HCT116 (cell line): ENCODE results near the gene NLRP4. TPM values are rescaled to one million over a fixed set of nuclear protein-coding genes. Genes with fewer than 3 reads are reported as not detected.

Source experiments
- ATAC-seq: fragments of 200-7000 bp; cut with Tn5 transposase; 2 replicates; pipeline ENCODE4 v1.9.1; 2020; ENCODE audit warnings: mild to moderate bottlenecking, moderate library complexity
- BruUV-seq: library from RNA; stranded (reverse); fragments of 400-500 nt; replicated peaks from 2 replicates; lab custom pipeline; 2021; lab: Mats Ljungman, UMichigan
- CTCF ChIA-PET: fragments of 300-600 bp; sonication (Branson Sonifier 250); formaldehyde crosslinking; loops from one replicate; lab custom pipeline; 2021; ENCODE audit warnings: antibody characterized with exemption; lab: Charles Lee
- POLR2A ChIA-PET: fragments of 300-600, 350-600 bp; sonication (Branson Sonifier 250); formaldehyde crosslinking; loops from one replicate; lab custom pipeline; 2021; ENCODE audit warnings: antibody characterized with exemption; lab: Charles Lee
- RAD21 ChIA-PET, 2 experiments: fragments of 300-600 bp; sonication (Branson Sonifier 250); formaldehyde crosslinking; loops; one replicate each; lab custom pipeline; 2023; ENCODE audit warnings: low total read pairs in 2 of 2; ENCODE audit not compliant: uncharacterized antibody in 2 of 2, unreplicated experiment in 2 of 2, low non-redundant PET in 1 of 2; lab: Charles Lee
- DNase-seq: peaks from one replicate; pipeline ENCODE4 v3.0.0-alpha.2; 2010; ENCODE audit warnings: low read depth, low spot score
- H2AFZ ChIP-seq: fragments of 200-600 bp; shearing (Covaris generic), sonication (generic); 2 replicates; pipeline ENCODE4 v1.6.1; 2017; ENCODE audit warnings: low read depth, mixed run types, mixed read lengths, antibody characterized with exemption, low read length; ENCODE audit not compliant: poor library complexity, severe bottlenecking
- H3K27ac ChIP-seq: 2 replicates; pipeline ENCODE4 v1.5.1; 2012; ENCODE audit warnings: low read depth, low read length
- H3K27me3 ChIP-seq: fragments of 200-600 bp; sonication (generic); 2 replicates; pipeline ENCODE4 v1.6.1; 2016; ENCODE audit warnings: mixed run types, low read length, mixed read lengths; ENCODE audit not compliant: insufficient read depth
- H3K36me3 ChIP-seq, 2 experiments: fragments of 200-500 bp in 1 of 2; fragments of 200-600 bp in 1 of 2; sonication (Bioruptor generic) in 1 of 2; sonication (generic) in 1 of 2; 2 replicates each; pipeline versions ENCODE4 v1.5.1 to v1.6.1; 2014 to 2016; ENCODE audit warnings: low read length in 2 of 2, inconsistent platforms in 1 of 2, mixed read lengths in 1 of 2, mixed run types in 1 of 2; ENCODE audit not compliant: insufficient read depth in 2 of 2, control insufficient read depth in 1 of 2
- H3K4me1 ChIP-seq, 2 experiments: fragments of 200-600 bp in 1 of 2; sonication (generic) in 1 of 2; 2 replicates each; pipeline versions ENCODE4 v1.5.1 to v1.6.1; 2012 to 2017; ENCODE audit warnings: low read length in 2 of 2, inconsistent platforms in 1 of 2, mild to moderate bottlenecking in 1 of 2, mixed read lengths in 1 of 2, mixed run types in 1 of 2, moderate library complexity in 1 of 2; ENCODE audit not compliant: insufficient read depth in 2 of 2, control insufficient read depth in 1 of 2
- H3K4me2 ChIP-seq: fragments of 200-600 bp; sonication (generic); 2 replicates; pipeline ENCODE4 v1.6.1; 2017; ENCODE audit warnings: mixed run types, low read length, mixed read lengths
- H3K4me3 ChIP-seq, 2 experiments: fragments of 200-600 bp in 1 of 2; sonication (generic) in 1 of 2; replicated peaks in 1 of 2; 2 replicates each; pipeline ENCODE4 v1.5.1; 2011 to 2016; ENCODE audit warnings: low read length in 2 of 2, control low read depth in 1 of 2, low read depth in 1 of 2, mild to moderate bottlenecking in 1 of 2, mixed read lengths in 1 of 2, mixed run types in 1 of 2
- H3K79me2 ChIP-seq: fragments of 200-600 bp; sonication (generic); 2 replicates; pipeline ENCODE4 v1.6.1; 2017; ENCODE audit warnings: mild to moderate bottlenecking, mixed run types, low read length, moderate library complexity, mixed read lengths; ENCODE audit not compliant: insufficient read depth
- H3K9ac ChIP-seq: fragments of 200-600 bp; sonication (generic); 2 replicates; pipeline ENCODE4 v1.6.1; 2016; ENCODE audit warnings: low read length, mixed read lengths
- H3K9me2 ChIP-seq: fragments of 200-600 bp; sonication (generic), shearing (Covaris generic); 2 replicates; pipeline ENCODE4 v1.6.1; 2017; ENCODE audit warnings: mixed run types, mild to moderate bottlenecking, moderate library complexity; ENCODE audit not compliant: insufficient read depth
- H3K9me3 ChIP-seq, 2 experiments: fragments of 200-500 bp in 1 of 2; fragments of 200-600 bp in 1 of 2; sonication (Bioruptor generic) in 1 of 2; sonication (generic) in 1 of 2; 2 replicates each; pipeline ENCODE4 v1.6.1; 2014 to 2017; ENCODE audit warnings: low read length in 2 of 2, mixed read lengths in 2 of 2, inconsistent platforms in 1 of 2, low read depth in 1 of 2, mild to moderate bottlenecking in 1 of 2, mixed run types in 1 of 2, moderate library complexity in 1 of 2; ENCODE audit not compliant: control insufficient read depth in 1 of 2, insufficient read depth in 1 of 2
- H4K20me1 ChIP-seq: fragments of 200-600 bp; sonication (generic), shearing (Covaris generic); 2 replicates; pipeline ENCODE4 v1.6.1; 2017; ENCODE audit warnings: mixed run types, mild to moderate bottlenecking, moderate library complexity; ENCODE audit not compliant: insufficient read depth
- CBX3 ChIP-seq: IDR thresholded peaks from 2 replicates; pipeline ENCODE4 v1.6.1; 2012; ENCODE audit warnings: low read depth
- CEBPB ChIP-seq: IDR thresholded peaks from 2 replicates; pipeline ENCODE4 v1.6.1; 2012; ENCODE audit warnings: low read depth
- ELF1 ChIP-seq: IDR thresholded peaks from 2 replicates; pipeline ENCODE4 v1.6.1; 2012; ENCODE audit warnings: low read depth, borderline replicate concordance
- EZH2 ChIP-seq: fragments of 200-600 bp; sonication (generic); IDR thresholded peaks from 2 replicates; pipeline ENCODE4 v1.6.1; 2017; ENCODE audit warnings: antibody characterized with exemption, mixed run types
- EZH2phosphoT487 ChIP-seq: fragments of 200-600 bp; IDR thresholded peaks from 2 replicates; pipeline ENCODE4 v1.6.1; 2018; ENCODE audit warnings: antibody characterized with exemption, borderline replicate concordance
- JUND ChIP-seq: IDR thresholded peaks from 2 replicates; pipeline ENCODE4 v1.6.1; 2012
- POLR2A ChIP-seq: IDR thresholded peaks from 2 replicates; pipeline ENCODE4 v1.7.0; 2011; ENCODE audit warnings: borderline replicate concordance; ENCODE audit not compliant: insufficient read depth, insufficient read length; ENCODE audit errors: extremely low read depth
- POLR2AphosphoS5 ChIP-seq: IDR thresholded peaks from 2 replicates; pipeline ENCODE4 v1.6.1; 2011; ENCODE audit warnings: mild to moderate bottlenecking, low read depth, low read length, moderate library complexity
- SP1 ChIP-seq: IDR thresholded peaks from 2 replicates; pipeline ENCODE4 v1.6.1; 2012; ENCODE audit warnings: low read depth
- SRF ChIP-seq: IDR thresholded peaks from 2 replicates; pipeline ENCODE4 v1.6.1; 2012; ENCODE audit warnings: low read depth
- TCF7L2 ChIP-seq: IDR thresholded peaks from 2 replicates; pipeline ENCODE4 v1.7.0; 2011; ENCODE audit warnings: borderline replicate concordance, inconsistent platforms; ENCODE audit not compliant: insufficient read depth, insufficient read length; ENCODE audit errors: extremely low read depth
- ZFX ChIP-seq: fragments of 450-650 bp; IDR thresholded peaks from 2 replicates; pipeline ENCODE4 v1.6.1; 2017
- ZNF274 ChIP-seq: fragments of 200-500 bp; sonication (Bioruptor generic); IDR thresholded peaks from 2 replicates; pipeline ENCODE4 v1.6.1; 2014; ENCODE audit warnings: mild to moderate bottlenecking, low read depth, low read length, inconsistent platforms
- intact Hi-C: fragments of 100-400 bp; cut with micrococcal nuclease; formaldehyde crosslinking; loops from 2 replicates; pipeline ENCODE4 v1.10.0; 2022
- total RNA-seq: library from RNA; stranded (reverse); gene quantifications from one replicate; pipeline ENCODE4 v1.2.1, GENCODE V29; 2021; ENCODE audit not compliant: unreplicated experiment
- TF ChIP-seq, protein P1 (sequence below): IDR thresholded peaks from 2 replicates; pipeline ENCODE4 v1.6.1; 2012
- TF ChIP-seq, protein P2 (sequence below), 3 experiments: fragments of 200-600 bp in 1 of 3; sonication (generic) in 1 of 3; IDR thresholded peaks in 2 of 3; conservative IDR thresholded peaks in 1 of 3; 2 replicates each; pipeline ENCODE4 v1.5.1; 2012 to 2017; ENCODE audit warnings: low read depth in 2 of 3, low read length in 2 of 3, antibody characterized with exemption in 1 of 3, borderline replicate concordance in 1 of 3, control low read depth in 1 of 3, mild to moderate bottlenecking in 1 of 3, mixed read lengths in 1 of 3, mixed run types in 1 of 3, moderate library complexity in 1 of 3; ENCODE audit not compliant: insufficient read depth in 1 of 3
- TF ChIP-seq, protein P3 (sequence below): IDR thresholded peaks from 2 replicates; pipeline ENCODE4 v1.6.1; 2012
- TF ChIP-seq, protein P4 (sequence below): IDR thresholded peaks from 2 replicates; pipeline ENCODE4 v1.6.1; 2012; ENCODE audit warnings: low read depth

Gene NLRP4
- total RNA-seq, 1 experiment from 2014 or later, result 0.52 TPM

DNA sequence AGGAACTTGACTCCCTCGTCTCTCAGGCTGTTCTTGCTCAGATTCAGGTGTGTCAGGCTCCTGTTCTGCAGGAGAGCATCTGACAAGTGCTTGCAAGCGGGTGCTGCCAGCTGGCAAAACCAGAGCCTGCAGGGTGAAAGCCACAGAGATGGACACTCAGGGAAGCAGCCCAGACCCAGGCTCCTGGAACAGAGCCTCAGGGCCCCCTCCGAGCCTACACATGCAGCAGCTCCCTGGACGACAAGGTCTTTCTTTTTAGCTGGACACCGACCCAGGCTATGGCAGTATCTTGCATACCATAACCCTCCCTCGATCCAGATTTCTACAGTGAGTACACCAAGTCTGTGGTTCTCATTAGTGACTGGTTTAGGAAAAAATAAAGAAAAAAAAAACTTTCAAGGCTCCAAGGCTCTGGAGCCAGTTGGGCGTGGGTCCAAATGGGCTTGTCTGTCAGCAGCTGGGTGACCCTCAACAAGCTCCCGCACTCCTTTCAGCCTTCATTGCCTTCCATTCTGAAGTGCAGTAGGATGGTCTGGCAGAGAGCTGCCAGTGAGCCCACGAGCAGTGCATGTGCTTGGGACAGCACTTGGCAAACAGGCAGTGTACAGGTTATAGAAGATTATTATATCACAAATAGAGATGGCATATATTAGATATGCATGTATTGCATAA is 65.9 kb downstream of the NLRP4 start:
- intact Hi-C loops, result no loop called here
- peaks cover 22% of the 10 kb centered on the region for H3K27me3 ChIP-seq
- no peaks in the 10 kb centered on the region for H3K9me3 ChIP-seq
- H3K36me3 ChIP-seq, result no peaks in the 10 kb centered on the region
- CTCF ChIA-PET, result no interaction called here
- no peak overlapping the region for H3K4me3 ChIP-seq
- POLR2A ChIA-PET, result no interaction called here
- H4K20me1 ChIP-seq, result no peaks in the 10 kb centered on the region
- ATAC-seq (no peak), DNase-seq (no peak)
- TF ChIP-seq CEBPB (no peak), SRF (no peak), CBX3 (no peak), ZFX (no peak), EZH2phosphoT487 (no peak), POLR2A (no peak), EZH2 (no peak), POLR2AphosphoS5 (no peak), SP1 (no peak), TCF7L2 (no peak), ZNF274 (no peak), JUND (no peak), ELF1 (no peak)
- TF ChIP-seq, protein P1, sequence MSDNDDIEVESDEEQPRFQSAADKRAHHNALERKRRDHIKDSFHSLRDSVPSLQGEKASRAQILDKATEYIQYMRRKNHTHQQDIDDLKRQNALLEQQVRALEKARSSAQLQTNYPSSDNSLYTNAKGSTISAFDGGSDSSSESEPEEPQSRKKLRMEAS, result no peak
- TF ChIP-seq, protein P2, sequence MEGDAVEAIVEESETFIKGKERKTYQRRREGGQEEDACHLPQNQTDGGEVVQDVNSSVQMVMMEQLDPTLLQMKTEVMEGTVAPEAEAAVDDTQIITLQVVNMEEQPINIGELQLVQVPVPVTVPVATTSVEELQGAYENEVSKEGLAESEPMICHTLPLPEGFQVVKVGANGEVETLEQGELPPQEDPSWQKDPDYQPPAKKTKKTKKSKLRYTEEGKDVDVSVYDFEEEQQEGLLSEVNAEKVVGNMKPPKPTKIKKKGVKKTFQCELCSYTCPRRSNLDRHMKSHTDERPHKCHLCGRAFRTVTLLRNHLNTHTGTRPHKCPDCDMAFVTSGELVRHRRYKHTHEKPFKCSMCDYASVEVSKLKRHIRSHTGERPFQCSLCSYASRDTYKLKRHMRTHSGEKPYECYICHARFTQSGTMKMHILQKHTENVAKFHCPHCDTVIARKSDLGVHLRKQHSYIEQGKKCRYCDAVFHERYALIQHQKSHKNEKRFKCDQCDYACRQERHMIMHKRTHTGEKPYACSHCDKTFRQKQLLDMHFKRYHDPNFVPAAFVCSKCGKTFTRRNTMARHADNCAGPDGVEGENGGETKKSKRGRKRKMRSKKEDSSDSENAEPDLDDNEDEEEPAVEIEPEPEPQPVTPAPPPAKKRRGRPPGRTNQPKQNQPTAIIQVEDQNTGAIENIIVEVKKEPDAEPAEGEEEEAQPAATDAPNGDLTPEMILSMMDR (IDR thresholded peaks at IDR 0.05 in 2 of 3, conservative IDR thresholded peaks at IDR 0.05 in 1 of 3; ENCODE audit: borderline replicate concordance in 1 of 3, insufficient read depth in 1 of 3, low read depth in 2 of 3, low read length in 2 of 3), result no peak
- TF ChIP-seq, protein P3, sequence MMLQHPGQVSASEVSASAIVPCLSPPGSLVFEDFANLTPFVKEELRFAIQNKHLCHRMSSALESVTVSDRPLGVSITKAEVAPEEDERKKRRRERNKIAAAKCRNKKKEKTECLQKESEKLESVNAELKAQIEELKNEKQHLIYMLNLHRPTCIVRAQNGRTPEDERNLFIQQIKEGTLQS, result no peak
- TF ChIP-seq, protein P4, sequence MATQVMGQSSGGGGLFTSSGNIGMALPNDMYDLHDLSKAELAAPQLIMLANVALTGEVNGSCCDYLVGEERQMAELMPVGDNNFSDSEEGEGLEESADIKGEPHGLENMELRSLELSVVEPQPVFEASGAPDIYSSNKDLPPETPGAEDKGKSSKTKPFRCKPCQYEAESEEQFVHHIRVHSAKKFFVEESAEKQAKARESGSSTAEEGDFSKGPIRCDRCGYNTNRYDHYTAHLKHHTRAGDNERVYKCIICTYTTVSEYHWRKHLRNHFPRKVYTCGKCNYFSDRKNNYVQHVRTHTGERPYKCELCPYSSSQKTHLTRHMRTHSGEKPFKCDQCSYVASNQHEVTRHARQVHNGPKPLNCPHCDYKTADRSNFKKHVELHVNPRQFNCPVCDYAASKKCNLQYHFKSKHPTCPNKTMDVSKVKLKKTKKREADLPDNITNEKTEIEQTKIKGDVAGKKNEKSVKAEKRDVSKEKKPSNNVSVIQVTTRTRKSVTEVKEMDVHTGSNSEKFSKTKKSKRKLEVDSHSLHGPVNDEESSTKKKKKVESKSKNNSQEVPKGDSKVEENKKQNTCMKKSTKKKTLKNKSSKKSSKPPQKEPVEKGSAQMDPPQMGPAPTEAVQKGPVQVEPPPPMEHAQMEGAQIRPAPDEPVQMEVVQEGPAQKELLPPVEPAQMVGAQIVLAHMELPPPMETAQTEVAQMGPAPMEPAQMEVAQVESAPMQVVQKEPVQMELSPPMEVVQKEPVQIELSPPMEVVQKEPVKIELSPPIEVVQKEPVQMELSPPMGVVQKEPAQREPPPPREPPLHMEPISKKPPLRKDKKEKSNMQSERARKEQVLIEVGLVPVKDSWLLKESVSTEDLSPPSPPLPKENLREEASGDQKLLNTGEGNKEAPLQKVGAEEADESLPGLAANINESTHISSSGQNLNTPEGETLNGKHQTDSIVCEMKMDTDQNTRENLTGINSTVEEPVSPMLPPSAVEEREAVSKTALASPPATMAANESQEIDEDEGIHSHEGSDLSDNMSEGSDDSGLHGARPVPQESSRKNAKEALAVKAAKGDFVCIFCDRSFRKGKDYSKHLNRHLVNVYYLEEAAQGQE, result no peak
- no peak overlapping the region for H3K27ac ChIP-seq
- no peaks in the 10 kb centered on the region for H3K9me2 ChIP-seq
- no peaks in the 10 kb centered on the region for H3K4me1 ChIP-seq
- H3K79me2 ChIP-seq, result no peaks in the 10 kb centered on the region
- RAD21 ChIA-PET, result no interaction called here
- no peak overlapping the region for H3K4me2 ChIP-seq
- BruUV-seq, result no TSS peak
- H2AFZ ChIP-seq, result no peak overlapping the region
- no peak overlapping the region for H3K9ac ChIP-seq
